Brain pericyte (primary cell): ENCODE results near the gene SOX6.

Experiments
- DNase-seq: peaks from one replicate; pipeline ENCODE4 v3.0.0-alpha.2; 2012; ENCODE audit warnings: low read depth, low spot score

Gene SOX6

GRCh38 chr11:16364254-16364653 lies 7.9 kb upstream of the SOX6 start:
- DNase-seq = no peak

GRCh38 chr11:16363706-16364105 lies 7.4 kb upstream of the SOX6 start:
- no peak for DNase-seq

DNA sequence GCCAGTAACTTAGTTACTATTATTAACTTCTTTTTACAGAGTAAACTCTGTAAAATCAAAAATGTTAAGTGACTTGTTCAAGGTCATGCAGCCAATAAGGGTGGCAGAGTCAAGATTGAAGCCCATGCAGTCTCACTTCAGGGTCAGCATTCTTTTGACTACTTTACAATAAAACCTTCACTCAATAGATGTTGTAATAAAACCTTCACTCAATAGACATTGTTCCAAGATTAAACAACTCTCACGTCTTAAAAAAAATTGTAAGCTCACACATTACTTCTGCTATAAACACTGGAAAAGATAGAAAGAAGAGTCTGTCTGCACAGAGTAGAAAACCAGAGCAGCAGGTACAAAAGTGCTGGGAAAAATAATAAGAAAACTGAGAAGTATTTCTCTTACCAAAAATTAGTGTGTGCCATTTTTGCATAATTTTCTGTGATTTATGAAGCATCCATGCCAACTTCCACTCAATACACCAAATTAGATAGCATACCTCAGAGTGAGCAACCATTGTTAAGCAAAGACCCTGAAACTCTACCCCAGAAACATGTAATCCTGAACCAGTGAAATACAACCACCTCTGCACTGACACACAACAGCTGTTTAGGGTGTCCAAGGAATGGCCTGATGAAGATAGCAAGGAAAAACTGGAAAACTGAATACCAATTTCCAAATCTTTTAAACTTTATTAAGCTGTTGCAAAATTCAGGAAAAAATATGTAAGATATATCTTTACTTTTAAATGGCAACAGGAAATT lies 4.9 kb upstream of the SOX6 start:
- DNase-seq = no peak

DNA sequence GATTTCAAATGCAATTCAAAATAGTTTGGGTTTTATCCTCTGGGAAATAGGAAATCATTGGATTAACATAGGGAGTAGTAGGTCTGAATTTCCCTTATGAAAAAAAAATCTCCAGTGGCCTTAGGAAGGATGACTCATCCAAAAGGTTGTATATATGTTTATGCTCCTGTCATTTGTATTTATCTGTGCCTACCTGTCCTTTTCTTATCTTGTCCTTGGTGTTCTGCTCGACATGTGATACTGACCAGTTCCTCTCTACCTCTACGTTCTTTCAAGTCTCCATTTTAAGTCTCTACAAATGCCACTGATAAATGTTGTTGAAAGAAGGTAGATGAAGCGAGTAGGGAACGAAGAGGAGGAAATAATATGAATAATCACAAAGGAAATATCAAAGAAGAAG lies 3.0 kb upstream of the SOX6 start:
- no peak for DNase-seq

DNA sequence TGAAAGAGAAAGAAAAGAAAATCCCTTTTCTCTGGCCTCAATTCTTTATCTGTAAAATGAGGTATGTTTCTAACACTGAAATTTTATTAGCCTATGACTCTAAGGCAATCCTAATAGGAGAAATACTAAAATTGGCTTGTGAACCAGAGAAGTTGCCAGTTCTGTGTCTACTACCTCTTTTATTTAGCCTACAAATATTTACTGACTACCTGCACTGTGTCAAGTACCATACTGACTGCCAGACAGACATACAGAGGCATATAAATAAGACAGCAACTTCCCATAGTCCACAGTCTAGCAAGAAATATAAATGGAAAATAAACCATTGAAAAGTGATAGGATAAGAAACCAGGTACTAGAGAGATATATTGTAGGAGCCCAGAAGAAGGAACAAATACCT lies 2.4 kb upstream of the SOX6 start:
- no peak for DNase-seq

- DNase-seq = no peak
Observed at GRCh38 chr11:16357775-16358174, 1.4 kb upstream of the SOX6 start.

DNA sequence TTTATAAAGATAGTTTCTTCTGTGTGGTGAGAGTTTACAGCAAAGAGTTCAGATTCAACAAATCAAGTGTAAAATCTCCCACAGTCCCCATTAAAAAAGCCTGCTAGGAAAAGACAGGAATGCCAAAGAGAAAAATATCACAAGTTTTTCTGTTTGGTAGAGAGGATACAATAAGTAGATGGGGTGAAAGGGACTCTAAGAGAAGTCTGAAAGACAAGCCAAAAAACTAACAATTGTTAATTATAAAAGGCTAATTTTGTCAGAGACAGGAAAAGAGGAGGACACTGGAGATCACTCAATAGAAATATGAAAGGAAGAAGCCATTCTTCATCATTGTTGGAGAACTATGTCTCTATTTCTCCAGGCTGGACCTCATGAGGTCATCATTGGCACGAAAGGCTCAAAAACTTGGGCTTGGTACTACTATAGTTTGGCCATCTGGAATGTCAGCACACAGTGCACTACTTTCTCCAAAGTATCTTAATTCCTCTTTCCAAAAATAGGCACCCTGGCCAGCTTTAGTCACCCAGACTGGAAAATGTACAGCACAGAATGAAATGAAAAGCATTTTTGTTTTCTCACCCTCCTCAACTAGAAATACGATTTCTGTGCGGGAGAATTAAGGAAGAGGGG lies 531 bp upstream of the SOX6 start:
- no peak for DNase-seq

- DNase-seq = no peak
Observed at GRCh38 chr11:16352707-16353106, 3.6 kb downstream of the SOX6 start.

- DNase-seq = no peak
Observed at GRCh38 chr11:16350125-16350524, 6.2 kb downstream of the SOX6 start.

DNA sequence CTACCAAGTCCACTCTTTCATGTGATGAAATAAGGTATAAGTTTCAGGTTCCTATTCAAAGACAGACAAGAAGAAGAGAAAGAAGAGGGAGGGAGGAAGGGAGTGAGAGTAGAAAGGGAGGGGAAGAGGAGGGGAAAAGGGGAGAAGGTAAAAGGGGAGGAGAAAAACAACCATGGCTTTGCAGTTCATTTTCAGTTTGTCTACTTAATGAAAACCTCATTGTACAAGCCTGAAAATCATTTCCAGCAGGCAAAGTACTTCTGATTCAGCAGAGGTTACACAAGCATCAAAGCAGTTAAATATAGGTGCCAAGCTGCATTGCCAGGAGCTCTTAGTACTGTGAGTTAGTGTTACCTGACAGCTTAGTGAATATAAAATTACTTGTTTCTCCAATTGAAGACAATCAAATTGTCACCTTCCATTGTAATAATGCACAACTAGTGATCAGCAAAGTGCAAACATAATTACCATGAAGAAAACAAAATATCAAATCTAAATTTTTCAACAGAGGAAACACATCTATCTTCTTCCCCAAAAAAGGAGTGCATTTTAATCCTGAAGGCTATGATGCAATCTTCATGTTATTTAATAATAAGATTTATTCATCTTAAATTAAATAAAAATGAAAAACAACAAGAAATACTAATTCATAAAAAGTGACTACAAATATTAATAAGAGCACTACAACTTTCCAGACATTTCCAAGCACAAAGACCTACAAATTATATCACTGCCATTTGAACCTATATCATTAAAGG lies 8.2 kb downstream of the SOX6 start:
- DNase-seq = no peak

DNA sequence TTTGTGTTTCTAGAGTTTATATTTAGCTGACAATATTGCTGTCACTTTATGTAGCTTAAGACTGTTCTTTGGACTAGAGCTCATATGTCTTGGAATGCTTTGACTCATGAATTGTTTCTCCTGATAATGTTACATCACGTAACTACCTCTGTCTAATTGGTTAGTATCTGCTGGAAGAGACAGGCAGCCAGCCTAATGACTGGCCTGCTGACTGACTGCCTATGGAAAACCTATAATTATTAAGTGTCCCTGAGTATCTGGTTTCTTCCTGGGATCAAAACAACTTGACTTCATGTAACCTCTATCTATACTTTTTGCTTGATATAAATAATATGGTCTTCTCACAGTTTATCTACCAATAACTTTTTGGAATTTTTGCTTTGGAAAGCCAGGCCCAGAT lies 9.4 kb downstream of the SOX6 start:
- DNase-seq = no peak

DNA sequence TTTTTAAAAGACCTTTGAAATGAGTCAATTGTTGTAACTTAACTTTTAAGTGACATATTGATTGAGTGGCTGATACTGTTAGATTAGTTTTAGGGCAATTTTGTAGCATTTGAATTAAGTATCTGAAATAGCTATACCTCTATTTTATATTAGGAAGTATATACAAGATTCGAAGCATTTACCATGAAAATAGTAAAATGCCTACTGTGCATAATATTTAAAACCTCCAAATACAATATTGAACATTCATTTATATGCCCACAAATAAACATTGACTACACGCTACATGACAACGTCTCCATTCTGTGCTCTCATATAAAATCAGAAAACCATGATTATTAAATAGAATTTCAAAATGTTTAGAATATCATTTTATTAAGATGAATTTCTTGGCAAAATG lies 14.5 kb downstream of the SOX6 start:
- no peak for DNase-seq

GRCh38 chr11:16338393-16338792 lies 18.0 kb downstream of the SOX6 start:
- no peak for DNase-seq

DNA sequence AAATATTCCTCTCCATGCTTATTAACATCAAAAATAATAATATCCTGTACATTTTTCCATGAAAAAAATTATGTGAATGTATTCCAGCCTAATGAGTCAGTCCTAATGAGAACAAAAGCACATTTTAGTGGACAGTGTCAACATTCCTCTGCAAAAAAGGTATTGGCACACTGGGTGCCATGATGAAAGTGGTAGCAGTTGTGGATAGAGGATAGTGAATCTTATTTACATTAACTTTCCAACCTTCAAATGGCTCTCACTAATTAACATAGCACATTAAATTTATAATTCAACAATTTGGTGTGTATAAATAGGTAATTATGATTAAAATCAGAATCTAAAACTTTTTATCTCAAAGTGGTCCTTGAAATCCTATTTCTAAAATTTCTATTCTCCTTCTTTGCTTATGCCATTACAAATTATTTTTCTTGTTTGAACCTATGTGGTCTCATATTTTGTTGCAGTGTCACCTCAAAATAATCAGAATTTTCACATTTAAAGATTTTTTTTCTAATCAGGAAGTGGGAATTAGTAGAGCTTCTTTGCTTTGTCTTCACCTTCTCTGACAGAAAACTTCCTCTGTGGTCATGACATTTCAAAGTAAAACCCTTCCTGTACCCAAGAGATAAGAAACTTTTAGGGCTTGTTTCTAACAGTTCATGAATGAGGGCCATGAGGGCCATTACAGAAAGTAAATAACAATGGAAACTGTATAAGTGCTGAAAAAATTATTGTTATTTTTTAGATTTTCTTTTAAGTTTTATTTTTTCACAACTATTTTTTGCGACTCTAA lies 18.7 kb downstream of the SOX6 start:
- DNase-seq = no peak

- DNase-seq = no peak
Observed at GRCh38 chr11:16336721-16337120, 19.6 kb downstream of the SOX6 start.

- DNase-seq = no peak
Observed at GRCh38 chr11:16336204-16336603, 20.1 kb downstream of the SOX6 start.

- no peak for DNase-seq
Observed at GRCh38 chr11:16335236-16335962, 20.9 kb downstream of the SOX6 start.

DNA sequence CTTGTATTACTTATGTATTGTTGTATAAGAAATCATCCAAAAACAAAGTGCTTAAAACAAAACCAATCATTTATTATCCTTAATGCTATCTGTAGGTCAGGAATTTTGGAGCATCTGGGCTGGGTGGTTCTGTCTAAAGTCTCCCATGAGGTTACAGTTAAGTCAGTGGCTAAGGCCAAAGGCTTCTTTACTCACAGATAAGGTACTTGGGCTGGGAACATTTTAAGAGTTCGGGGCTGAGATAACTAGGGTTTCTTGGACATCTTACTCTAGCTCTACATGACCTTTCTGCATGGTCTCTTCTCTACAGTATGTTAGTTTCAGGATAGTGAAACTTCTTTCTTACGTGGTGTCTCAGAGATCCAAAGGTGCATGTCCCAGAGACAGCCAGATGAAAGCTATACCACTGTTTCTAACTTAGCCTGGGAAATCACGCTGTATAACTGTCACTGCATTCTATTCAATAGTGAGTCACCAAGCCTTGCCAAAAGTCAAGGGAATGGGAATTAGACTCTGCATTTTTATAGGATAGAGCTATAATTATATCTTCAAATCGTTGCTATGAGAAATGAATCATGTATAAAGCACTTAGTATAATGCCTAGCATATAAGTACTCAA lies 29.6 kb downstream of the SOX6 start:
- no peak for DNase-seq

- DNase-seq = no peak
Observed at GRCh38 chr11:16322190-16322589, 34.2 kb downstream of the SOX6 start.

GRCh38 chr11:16321148-16321547 lies 35.2 kb downstream of the SOX6 start:
- DNase-seq = no peak

DNA sequence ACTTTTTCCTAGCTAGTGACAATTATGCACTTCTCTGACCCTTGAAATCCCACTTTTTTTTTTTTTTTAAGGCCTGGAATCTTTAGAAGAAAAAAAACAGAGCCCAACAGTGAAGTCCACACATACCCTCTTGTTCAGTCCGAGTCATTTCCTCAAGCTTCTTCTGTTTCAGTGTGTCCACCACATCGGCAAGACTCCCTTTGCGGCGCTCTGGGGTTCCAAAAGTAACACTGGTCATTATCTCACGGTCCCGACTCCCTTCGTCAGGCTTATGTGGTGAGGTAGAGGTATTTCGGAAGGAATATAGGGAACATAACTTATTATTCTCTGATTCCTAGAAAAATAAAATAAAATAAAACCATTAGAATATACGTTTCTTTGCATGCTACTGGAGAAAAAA lies 38.0 kb downstream of the SOX6 start:
- DNase-seq = no peak
